ENCODE results near the gene EPS8L2.
A peak's percentile ranks its signal among the peaks of the same experiment; 100 is the strongest.

The EPS8L2 gene

GRCh38 chr11:697811-698311 lies 8.2 kb upstream of the EPS8L2 start:
- Histone ChIP-seq H3K9me3 (no peaks in the 10 kb centered on the region), H3K4me1 (ENCODE audit: control insufficient read depth in 1 of 2, insufficient read depth in 1 of 2, low read depth in 1 of 2, low read length in 1 of 2) (peaks cover 37 to 39% of the 10 kb centered on the region in 2 experiments), H3K4me3 (ENCODE audit: low read depth in 1 of 2, low read length in 1 of 2) (no peak overlapping the region), H3K27ac (peak overlapping the region; percentile 98), H3K36me3 (peaks cover 24% of the 10 kb centered on the region), H3K27me3 (no peaks in the 10 kb centered on the region)
- no peak for TF ChIP-seq CTCF (IDR thresholded peaks at IDR 0.05)

GRCh38 chr11:698493-699115 lies 7.4 kb upstream of the EPS8L2 start:
- no peaks in the 10 kb centered on the region for H3K27me3 ChIP-seq

GRCh38 chr11:699116-699508 lies 6.9 kb upstream of the EPS8L2 start:
- Histone ChIP-seq H3K36me3 (peaks cover 27% of the 10 kb centered on the region), H3K4me3 (ENCODE audit: low read depth in 1 of 2, low read length in 1 of 2) (no peak overlapping the region), H3K9me3 (no peaks in the 10 kb centered on the region), H3K4me1 (ENCODE audit: control insufficient read depth in 1 of 2, insufficient read depth in 1 of 2, low read depth in 1 of 2, low read length in 1 of 2) (peaks cover 32% of the 10 kb centered on the region in 2 experiments), H3K27ac (no peak overlapping the region), H3K27me3 (no peaks in the 10 kb centered on the region)
- TF ChIP-seq CTCF (IDR thresholded peaks at IDR 0.05): no peak

More at GRCh38 chr11:698493-699115, 7.4 kb upstream of the EPS8L2 start:
- H3K4me3 ChIP-seq (ENCODE audit: low read depth in 1 of 2, low read length in 1 of 2): no peak overlapping the region
- H3K36me3 ChIP-seq: peaks cover 27% of the 10 kb centered on the region
- no peaks in the 10 kb centered on the region for H3K9me3 ChIP-seq
- TF ChIP-seq CTCF (IDR thresholded peaks at IDR 0.05): no peak
- H3K27ac ChIP-seq: no peak overlapping the region
- peaks cover 37% of the 10 kb centered on the region in 2 experiments for H3K4me1 ChIP-seq (ENCODE audit: control insufficient read depth in 1 of 2, insufficient read depth in 1 of 2, low read depth in 1 of 2, low read length in 1 of 2)

GRCh38 chr11:699753-700152 lies 6.3 kb upstream of the EPS8L2 start:
- Histone ChIP-seq H3K4me3 (ENCODE audit: low read depth in 1 of 2, low read length in 1 of 2) (no peak overlapping the region), H3K27me3 (no peaks in the 10 kb centered on the region), H3K4me1 (ENCODE audit: control insufficient read depth in 1 of 2, insufficient read depth in 1 of 2, low read depth in 1 of 2, low read length in 1 of 2) (peaks cover 28 to 30% of the 10 kb centered on the region in 2 experiments), H3K36me3 (peaks cover 33% of the 10 kb centered on the region), H3K9me3 (no peaks in the 10 kb centered on the region), H3K27ac (no peak overlapping the region)
- TF ChIP-seq CTCF (IDR thresholded peaks at IDR 0.05): no peak

- H3K27ac ChIP-seq: no peak overlapping the region
- H3K4me1 ChIP-seq (ENCODE audit: control insufficient read depth in 1 of 2, insufficient read depth in 1 of 2, low read depth in 1 of 2, low read length in 1 of 2): peaks cover 20 to 28% of the 10 kb centered on the region in 2 experiments
- TF ChIP-seq CTCF (IDR thresholded peaks at IDR 0.05): no peak
- peaks cover 36% of the 10 kb centered on the region for H3K36me3 ChIP-seq
- no peak overlapping the region for H3K4me3 ChIP-seq (ENCODE audit: low read depth in 1 of 2, low read length in 1 of 2)
- peaks cover 21% of the 10 kb centered on the region for H3K27me3 ChIP-seq
- no peaks in the 10 kb centered on the region for H3K9me3 ChIP-seq
Observed at GRCh38 chr11:701741-702461, 4.1 kb upstream of the EPS8L2 start.

Data from neutrophil (primary cell).